ENCODE results near the gene TOR1B.

DNA sequence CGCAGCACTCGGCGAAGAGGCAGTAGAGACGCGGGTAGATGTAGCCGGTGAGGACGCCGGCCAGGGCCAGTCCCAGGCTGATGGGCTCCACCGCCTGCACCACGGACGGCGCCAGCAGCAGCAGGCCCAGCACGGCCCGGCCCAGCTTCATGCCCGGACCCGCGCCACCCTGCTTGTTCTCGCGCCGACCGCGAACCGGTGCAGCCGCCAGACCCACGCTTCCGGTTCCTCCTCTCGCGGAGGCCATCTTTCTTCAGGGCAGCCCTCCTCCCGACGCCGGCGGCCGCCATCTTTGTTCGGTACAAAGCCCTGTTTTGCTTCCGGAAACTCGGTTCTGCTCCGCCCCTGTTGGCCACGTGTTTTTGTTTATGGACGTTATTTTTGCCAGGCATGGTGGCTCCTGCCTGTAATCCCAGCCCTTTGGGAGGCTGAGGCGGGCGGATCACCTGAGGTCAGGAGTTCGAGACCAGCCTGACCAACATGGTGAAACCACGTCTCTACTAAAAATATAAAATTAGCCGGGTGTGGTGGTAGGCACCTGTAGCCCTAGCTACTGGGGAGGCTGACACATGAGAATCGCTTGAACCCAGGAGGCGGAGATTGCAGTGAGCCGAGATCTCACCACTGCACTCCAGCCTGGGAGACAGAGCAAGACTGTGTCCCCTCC, 21.1 kb downstream of the TOR1B start, which contains the start of gene TOR1A:
- TF ChIP-seq, protein P1, sequence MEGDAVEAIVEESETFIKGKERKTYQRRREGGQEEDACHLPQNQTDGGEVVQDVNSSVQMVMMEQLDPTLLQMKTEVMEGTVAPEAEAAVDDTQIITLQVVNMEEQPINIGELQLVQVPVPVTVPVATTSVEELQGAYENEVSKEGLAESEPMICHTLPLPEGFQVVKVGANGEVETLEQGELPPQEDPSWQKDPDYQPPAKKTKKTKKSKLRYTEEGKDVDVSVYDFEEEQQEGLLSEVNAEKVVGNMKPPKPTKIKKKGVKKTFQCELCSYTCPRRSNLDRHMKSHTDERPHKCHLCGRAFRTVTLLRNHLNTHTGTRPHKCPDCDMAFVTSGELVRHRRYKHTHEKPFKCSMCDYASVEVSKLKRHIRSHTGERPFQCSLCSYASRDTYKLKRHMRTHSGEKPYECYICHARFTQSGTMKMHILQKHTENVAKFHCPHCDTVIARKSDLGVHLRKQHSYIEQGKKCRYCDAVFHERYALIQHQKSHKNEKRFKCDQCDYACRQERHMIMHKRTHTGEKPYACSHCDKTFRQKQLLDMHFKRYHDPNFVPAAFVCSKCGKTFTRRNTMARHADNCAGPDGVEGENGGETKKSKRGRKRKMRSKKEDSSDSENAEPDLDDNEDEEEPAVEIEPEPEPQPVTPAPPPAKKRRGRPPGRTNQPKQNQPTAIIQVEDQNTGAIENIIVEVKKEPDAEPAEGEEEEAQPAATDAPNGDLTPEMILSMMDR (IDR thresholded peaks at IDR 0.05): no peak
- TF ChIP-seq POLR2A (IDR thresholded peaks at IDR 0.05): no peak

Data from lower leg skin (tissue), 3 donors.